CD4-positive, alpha-beta T cell treated with Interferon alpha-2 for 1 hour (primary cell): Measurements from ENCODE around the gene FAM107B.

Experiments
- DNase-seq, 2 donors: peaks; one replicate each; pipeline ENCODE4 v3.0.0-alpha.2; 2020 to 2022

FAM107B gene

GRCh38 chr10:14775656-14776055 is 959 bp upstream of the FAM107B start:
- DNase-seq: no peak

- DNase-seq: no peak
Observed at GRCh38 chr10:14774214-14774580, 500 bp downstream of the FAM107B start.

- no peak for DNase-seq
Observed at GRCh38 chr10:14773551-14774213, 1.0 kb downstream of the FAM107B start.

GRCh38 chr10:14772399-14772798 is 2.3 kb downstream of the FAM107B start:
- no peak for DNase-seq

- DNase-seq: no peak
Observed at GRCh38 chr10:14770927-14771326, 3.8 kb downstream of the FAM107B start.

GRCh38 chr10:14761372-14761771 is 13.3 kb downstream of the FAM107B start:
- no peak for DNase-seq

GRCh38 chr10:14758994-14759664 is 15.6 kb downstream of the FAM107B start:
- peak in 1 of 2 donors; percentile 41 for DNase-seq

- DNase-seq: no peak
Observed at GRCh38 chr10:14758451-14758850, 16.2 kb downstream of the FAM107B start.

GRCh38 chr10:14757986-14758385 is 16.7 kb downstream of the FAM107B start:
- no peak for DNase-seq

GRCh38 chr10:14757394-14757793 is 17.3 kb downstream of the FAM107B start:
- DNase-seq: peak in 1 of 2 donors; percentile 18

- no peak for DNase-seq
Observed at GRCh38 chr10:14753441-14753840, 21.3 kb downstream of the FAM107B start.

GRCh38 chr10:14751921-14752320 is 22.8 kb downstream of the FAM107B start:
- DNase-seq: no peak

- DNase-seq: peak in 1 of 2 donors; percentile 70
Observed at GRCh38 chr10:14751014-14751896, 23.4 kb downstream of the FAM107B start.

- peak in 1 of 2 donors; percentile 57 for DNase-seq
Observed at GRCh38 chr10:14749070-14749809, 25.5 kb downstream of the FAM107B start.

GRCh38 chr10:14748441-14748840 is 26.3 kb downstream of the FAM107B start:
- DNase-seq: no peak

- peak in 1 of 2 donors; percentile 8 for DNase-seq
Observed at GRCh38 chr10:14742815-14743214, 31.9 kb downstream of the FAM107B start.

- DNase-seq: no peak
Observed at GRCh38 chr10:14742382-14742781, 32.3 kb downstream of the FAM107B start.

GRCh38 chr10:14740684-14741247 is 33.9 kb downstream of the FAM107B start:
- DNase-seq: peak in 1 of 2 donors; percentile 18

GRCh38 chr10:14737808-14738545 is 36.7 kb downstream of the FAM107B start:
- no peak for DNase-seq

- DNase-seq: peak in 1 of 2 donors; percentile 35
Observed at GRCh38 chr10:14736600-14737081, 38.1 kb downstream of the FAM107B start.

GRCh38 chr10:14736043-14736442 is 38.7 kb downstream of the FAM107B start:
- DNase-seq: no peak
